Cardiac muscle cell (in vitro differentiated cells and primary cell): ENCODE results near the gene TJP2. TPM values are rescaled to one million over a fixed set of nuclear protein-coding genes. Genes with fewer than 3 reads are reported as not detected.

Experiments used
- DNase-seq, 2 donors: peaks; one replicate each; pipeline versions ENCODE4 v3.0.0 to v3.0.0-alpha.2; 2010 to 2017; ENCODE audit warnings: low read depth in 1 of 2, low spot score in 1 of 2
- H3K27ac ChIP-seq: fragments of 200-600 bp; sonication (generic); 2 replicates; pipeline ENCODE4 v1.5.1; 2016
- H3K27me3 ChIP-seq: fragments of 200-600 bp; sonication (generic); 2 replicates; pipeline ENCODE4 v1.6.0; 2016; ENCODE audit warnings: control low read depth
- H3K36me3 ChIP-seq: fragments of 200-600 bp; sonication (generic); 2 replicates; pipeline ENCODE4 v1.5.1; 2016; ENCODE audit warnings: control low read depth
- H3K4me1 ChIP-seq: fragments of 200-600 bp; sonication (generic); 2 replicates; pipeline ENCODE4 v1.8.1; 2017; ENCODE audit warnings: low read depth, mild to moderate bottlenecking, mixed run types
- H3K4me3 ChIP-seq: fragments of 200-600 bp; sonication (generic); 2 replicates; pipeline ENCODE4 v1.5.1; 2016; ENCODE audit warnings: mild to moderate bottlenecking
- H3K9me3 ChIP-seq: fragments of 200-600 bp; sonication (generic); 2 replicates; pipeline ENCODE4 v1.5.1; 2017; ENCODE audit warnings: low read depth, mild to moderate bottlenecking, control low read depth
- CTCF ChIP-seq: IDR thresholded peaks from 2 replicates; pipeline ENCODE4 v1.5.1; 2012; ENCODE audit warnings: low read depth, mild to moderate bottlenecking, low read length
- polyA plus RNA-seq: library from polyadenylated mRNA; unstranded; fragments of >200 nt; fragmentation: Nextera tagmentation; extraction: Ambion mirVana; gene quantifications from 2 replicates; pipeline ENCODE4 v1.2.1, GENCODE V29; 2016
- total RNA-seq: library from RNA; depleted of rRNA; stranded (reverse); fragments of >200 nt; gene quantifications from 2 replicates; pipeline ENCODE4 v1.2.3, GENCODE V29; 2016

TJP2 gene
- total and polyA plus RNA-seq, 2 experiments from 2014 or later, result 69.3 to 102 TPM

GRCh38 chr9:69279733-69280132 is 105.7 kb downstream of the TJP2 start:
- H3K4me1 ChIP-seq, result peaks cover 12% of the 10 kb centered on the region
- H3K27ac ChIP-seq, result no peak overlapping the region
- H3K36me3 ChIP-seq, result no peaks in the 10 kb centered on the region
- H3K27me3 ChIP-seq, result no peaks in the 10 kb centered on the region
- no peak overlapping the region for H3K4me3 ChIP-seq
- no peak for TF ChIP-seq CTCF
- DNase-seq, result no peak
- no peaks in the 10 kb centered on the region for H3K9me3 ChIP-seq

- Histone ChIP-seq H3K27me3 (no peaks in the 10 kb centered on the region), H3K9me3 (no peaks in the 10 kb centered on the region), H3K4me3 (no peak overlapping the region), H3K4me1 (peaks cover 6% of the 10 kb centered on the region), H3K36me3 (no peaks in the 10 kb centered on the region), H3K27ac (no peak overlapping the region)
- TF ChIP-seq CTCF, result no peak
- DNase-seq, result no peak
Measured at GRCh38 chr9:69283003-69283402, 108.9 kb downstream of the TJP2 start.

GRCh38 chr9:69292078-69292477 is 118.0 kb downstream of the TJP2 start:
- no peaks in the 10 kb centered on the region for H3K27me3 ChIP-seq
- no peak for TF ChIP-seq CTCF
- H3K4me1 ChIP-seq, result peaks cover 30% of the 10 kb centered on the region
- no peak for DNase-seq
- H3K9me3 ChIP-seq, result no peaks in the 10 kb centered on the region
- no peak overlapping the region for H3K4me3 ChIP-seq
- no peaks in the 10 kb centered on the region for H3K36me3 ChIP-seq
- no peak overlapping the region for H3K27ac ChIP-seq

- Histone ChIP-seq H3K36me3 (no peaks in the 10 kb centered on the region), H3K27ac (no peak overlapping the region), H3K27me3 (no peaks in the 10 kb centered on the region), H3K4me3 (no peak overlapping the region), H3K9me3 (no peaks in the 10 kb centered on the region), H3K4me1 (peaks cover 41% of the 10 kb centered on the region)
- no peak for TF ChIP-seq CTCF
- DNase-seq, result no peak
Measured at GRCh38 chr9:69293156-69293555, 119.1 kb downstream of the TJP2 start.

GRCh38 chr9:69295872-69296552 is 121.9 kb downstream of the TJP2 start:
- no peak overlapping the region for H3K4me3 ChIP-seq
- H3K9me3 ChIP-seq, result no peaks in the 10 kb centered on the region
- TF ChIP-seq CTCF, result no peak
- no peaks in the 10 kb centered on the region for H3K36me3 ChIP-seq
- peaks cover 60% of the 10 kb centered on the region for H3K4me1 ChIP-seq
- H3K27ac ChIP-seq, result peak overlapping the region; percentile 99
- no peaks in the 10 kb centered on the region for H3K27me3 ChIP-seq
- DNase-seq, result peak in 1 of 2 donors; percentile 39
